Fibroblast of pulmonary artery (primary cell): ENCODE measurements around the gene COL4A1.
A peak's percentile ranks its signal among the peaks of the same experiment; 100 is the strongest.

Experiments used
- DNase-seq: peaks from one replicate; pipeline ENCODE4 v3.0.0-alpha.2; 2010; ENCODE audit warnings: low read depth
- H3K4me3 ChIP-seq: replicated peaks from 2 replicates; pipeline ENCODE4 v1.5.1; 2011; ENCODE audit warnings: low read depth, mild to moderate bottlenecking, control low read depth, low read length, moderate library complexity
- TF ChIP-seq, protein P1 (sequence below): IDR thresholded peaks from 2 replicates; pipeline ENCODE4 v1.5.1; 2011; ENCODE audit warnings: mild to moderate bottlenecking, control low read depth, low read length, inconsistent platforms; ENCODE audit errors: missing control alignments

Gene COL4A1

GRCh38 chr13:110351636-110352420, 44.9 kb upstream of the COL4A1 start:
- TF ChIP-seq, protein P1, sequence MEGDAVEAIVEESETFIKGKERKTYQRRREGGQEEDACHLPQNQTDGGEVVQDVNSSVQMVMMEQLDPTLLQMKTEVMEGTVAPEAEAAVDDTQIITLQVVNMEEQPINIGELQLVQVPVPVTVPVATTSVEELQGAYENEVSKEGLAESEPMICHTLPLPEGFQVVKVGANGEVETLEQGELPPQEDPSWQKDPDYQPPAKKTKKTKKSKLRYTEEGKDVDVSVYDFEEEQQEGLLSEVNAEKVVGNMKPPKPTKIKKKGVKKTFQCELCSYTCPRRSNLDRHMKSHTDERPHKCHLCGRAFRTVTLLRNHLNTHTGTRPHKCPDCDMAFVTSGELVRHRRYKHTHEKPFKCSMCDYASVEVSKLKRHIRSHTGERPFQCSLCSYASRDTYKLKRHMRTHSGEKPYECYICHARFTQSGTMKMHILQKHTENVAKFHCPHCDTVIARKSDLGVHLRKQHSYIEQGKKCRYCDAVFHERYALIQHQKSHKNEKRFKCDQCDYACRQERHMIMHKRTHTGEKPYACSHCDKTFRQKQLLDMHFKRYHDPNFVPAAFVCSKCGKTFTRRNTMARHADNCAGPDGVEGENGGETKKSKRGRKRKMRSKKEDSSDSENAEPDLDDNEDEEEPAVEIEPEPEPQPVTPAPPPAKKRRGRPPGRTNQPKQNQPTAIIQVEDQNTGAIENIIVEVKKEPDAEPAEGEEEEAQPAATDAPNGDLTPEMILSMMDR = no peak
- DNase-seq = no peak
- no peak overlapping the region for H3K4me3 ChIP-seq

DNA sequence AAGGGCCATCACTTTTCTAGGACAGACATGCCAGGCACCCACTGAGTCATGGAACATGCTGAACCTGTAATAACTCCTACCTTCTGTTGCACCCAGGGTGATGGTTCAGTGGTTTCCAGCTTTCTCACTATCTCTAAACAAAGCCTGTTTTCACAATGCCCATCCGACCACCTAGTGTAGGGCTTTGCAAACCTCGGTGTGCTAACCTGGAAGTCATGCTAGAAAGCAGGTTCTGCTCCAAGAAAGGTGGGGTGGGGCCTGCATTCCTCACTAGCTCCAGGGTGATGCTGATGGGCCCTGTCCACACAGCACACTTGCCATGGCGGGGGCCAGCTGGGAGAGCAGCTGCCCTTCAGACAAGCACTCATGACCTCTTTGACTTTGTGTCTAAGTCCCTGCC, 43.6 kb upstream of the COL4A1 start:
- no peak overlapping the region for H3K4me3 ChIP-seq
- DNase-seq = no peak
- TF ChIP-seq, protein P1 = no peak

- TF ChIP-seq, protein P1 = no peak
- DNase-seq = no peak
- no peak overlapping the region for H3K4me3 ChIP-seq
Measured at GRCh38 chr13:110350049-110350448, 43.1 kb upstream of the COL4A1 start.

- DNase-seq = no peak
- H3K4me3 ChIP-seq = no peak overlapping the region
- TF ChIP-seq, protein P1 = no peak
Measured at GRCh38 chr13:110349239-110349638, 42.3 kb upstream of the COL4A1 start.

GRCh38 chr13:110348309-110349105, 41.5 kb upstream of the COL4A1 start:
- no peak overlapping the region for H3K4me3 ChIP-seq

GRCh38 chr13:110347535-110348308, 40.8 kb upstream of the COL4A1 start:
- TF ChIP-seq, protein P1 = no peak
- H3K4me3 ChIP-seq = no peak overlapping the region
- DNase-seq = peak; percentile 97

More at GRCh38 chr13:110348309-110349105, 41.5 kb upstream of the COL4A1 start:
- TF ChIP-seq, protein P1 = no peak
- no peak for DNase-seq
